Raji (cell line): ENCODE results near the gene POLD3.

Source experiments
- POLR2A ChIP-seq: IDR thresholded peaks from 2 replicates; pipeline ENCODE4 v1.6.1; 2011; ENCODE audit warnings: low read depth, low read length, control low read depth; ENCODE audit not compliant: insufficient read depth

The POLD3 gene

GRCh38 chr11:74678591-74679512 lies 86.5 kb downstream of the POLD3 start:
- no peak for TF ChIP-seq POLR2A

GRCh38 chr11:74679513-74679865 lies 87.1 kb downstream of the POLD3 start:
- no peak for TF ChIP-seq POLR2A

- TF ChIP-seq POLR2A = no peak
These were observed 87.8 kb downstream of the POLD3 start for GRCh38 chr11:74680035-74680671.

GRCh38 chr11:74680703-74681531 lies 88.5 kb downstream of the POLD3 start:
- TF ChIP-seq POLR2A = no peak

- TF ChIP-seq POLR2A = no peak
These were observed 89.6 kb downstream of the POLD3 start for GRCh38 chr11:74681686-74682651.

GRCh38 chr11:74682731-74683278 lies 90.4 kb downstream of the POLD3 start:
- TF ChIP-seq POLR2A = no peak

- no peak for TF ChIP-seq POLR2A
These were observed 91.0 kb downstream of the POLD3 start for GRCh38 chr11:74683279-74683871.

GRCh38 chr11:74683941-74684481 lies 91.6 kb downstream of the POLD3 start:
- TF ChIP-seq POLR2A = no peak

- TF ChIP-seq POLR2A = no peak
These were observed 92.3 kb downstream of the POLD3 start for GRCh38 chr11:74684661-74685060.

- TF ChIP-seq POLR2A = no peak
These were observed 93.0 kb downstream of the POLD3 start for GRCh38 chr11:74685338-74685737.

- no peak for TF ChIP-seq POLR2A
These were observed 93.5 kb downstream of the POLD3 start for GRCh38 chr11:74685905-74686304.

GRCh38 chr11:74686792-74687191 lies 94.4 kb downstream of the POLD3 start:
- TF ChIP-seq POLR2A = no peak

- no peak for TF ChIP-seq POLR2A
These were observed 95.0 kb downstream of the POLD3 start for GRCh38 chr11:74687237-74688023.
